GM19193 (cell line): Measurements from ENCODE around the gene LYPD6B.

ENCODE experiments used
- POLR2A ChIP-seq: IDR thresholded peaks from 4 replicates; pipeline ENCODE4 v1.6.1; 2011; ENCODE audit not compliant: insufficient read depth, insufficient read length; ENCODE audit errors: extremely low read depth

The LYPD6B gene

GRCh38 chr2:149161481-149162225 is 123.2 kb downstream of the LYPD6B start:
- no peak for TF ChIP-seq POLR2A

DNA sequence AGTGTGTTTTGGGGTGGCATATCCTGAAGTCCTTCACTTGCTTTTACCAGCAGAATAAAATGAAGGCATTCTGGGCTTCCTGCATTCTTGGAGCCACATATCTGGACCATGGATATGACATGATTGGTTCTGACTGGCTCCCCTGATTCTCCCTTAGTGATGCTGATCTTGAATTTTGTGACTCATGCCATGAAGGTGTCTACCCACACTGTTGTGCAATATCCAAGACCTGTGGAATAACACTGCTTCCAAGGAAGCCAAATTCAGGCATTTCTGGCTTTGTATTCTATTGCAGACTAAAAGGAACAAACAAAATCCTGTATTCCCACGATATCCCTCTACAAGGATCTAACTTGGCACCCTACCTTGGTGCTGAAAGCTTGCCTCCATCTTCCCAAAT is 125.8 kb downstream of the LYPD6B start:
- no peak for TF ChIP-seq POLR2A

GRCh38 chr2:149164827-149165226 is 126.3 kb downstream of the LYPD6B start:
- no peak for TF ChIP-seq POLR2A

- TF ChIP-seq POLR2A, result no peak
These were observed 128.7 kb downstream of the LYPD6B start for GRCh38 chr2:149167001-149167780.

DNA sequence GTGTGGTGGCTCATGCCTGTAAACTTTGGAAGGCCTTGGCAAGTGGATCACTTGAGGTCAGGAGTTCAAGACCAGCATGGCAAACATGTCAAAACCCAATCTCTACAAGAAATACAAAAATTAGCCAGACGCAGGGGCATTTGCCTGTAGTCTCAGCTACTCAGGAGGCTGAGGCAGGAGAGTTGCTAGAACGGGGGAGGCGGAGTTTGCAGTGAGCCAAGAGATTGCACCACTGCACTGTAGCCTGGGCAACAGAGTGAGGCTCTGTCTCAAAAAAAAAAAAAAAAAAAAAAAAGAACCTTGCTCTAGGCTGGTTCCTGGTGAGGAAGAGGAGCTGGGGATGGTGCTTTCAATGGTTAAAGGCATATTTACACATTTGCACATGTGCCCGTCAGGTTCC is 129.4 kb downstream of the LYPD6B start:
- no peak for TF ChIP-seq POLR2A

DNA sequence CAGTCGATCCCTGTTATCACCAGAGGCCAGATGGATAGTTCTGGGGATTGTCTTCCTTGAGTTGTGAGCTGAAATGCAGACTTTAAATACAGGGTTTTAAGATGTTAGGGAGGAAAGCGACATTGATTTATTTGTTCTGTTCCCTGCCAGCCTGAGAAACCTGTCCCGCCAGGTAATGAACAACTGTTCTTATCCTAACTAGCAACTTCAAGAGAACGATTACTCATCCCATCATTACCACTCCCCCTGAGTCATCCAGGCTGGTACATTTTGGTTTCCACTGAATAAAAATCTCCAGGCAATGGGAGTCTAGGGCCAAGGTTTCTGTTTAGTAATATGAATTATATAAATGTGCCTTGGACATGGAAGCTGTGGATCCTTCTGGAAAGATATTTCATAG is 131.2 kb downstream of the LYPD6B start:
- TF ChIP-seq POLR2A, result no peak

DNA sequence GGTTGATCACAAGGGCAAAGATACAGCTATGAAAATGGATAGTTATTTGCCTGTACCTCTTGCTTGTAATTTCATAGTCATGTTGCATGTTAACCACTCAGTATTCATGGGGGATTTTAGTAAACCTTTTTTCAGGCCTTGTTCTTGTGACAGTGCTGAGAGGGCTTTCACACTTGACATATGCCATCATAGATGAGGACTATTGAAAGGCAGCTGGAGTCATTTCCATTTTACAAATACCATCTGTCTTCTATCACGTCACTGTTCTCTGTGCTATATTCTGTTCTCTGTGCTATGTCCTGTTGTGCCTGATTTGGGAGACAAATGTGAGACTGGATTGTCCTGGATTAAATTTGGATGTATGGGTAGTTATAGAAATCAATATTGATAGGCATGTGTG is 131.7 kb downstream of the LYPD6B start:
- no peak for TF ChIP-seq POLR2A

DNA sequence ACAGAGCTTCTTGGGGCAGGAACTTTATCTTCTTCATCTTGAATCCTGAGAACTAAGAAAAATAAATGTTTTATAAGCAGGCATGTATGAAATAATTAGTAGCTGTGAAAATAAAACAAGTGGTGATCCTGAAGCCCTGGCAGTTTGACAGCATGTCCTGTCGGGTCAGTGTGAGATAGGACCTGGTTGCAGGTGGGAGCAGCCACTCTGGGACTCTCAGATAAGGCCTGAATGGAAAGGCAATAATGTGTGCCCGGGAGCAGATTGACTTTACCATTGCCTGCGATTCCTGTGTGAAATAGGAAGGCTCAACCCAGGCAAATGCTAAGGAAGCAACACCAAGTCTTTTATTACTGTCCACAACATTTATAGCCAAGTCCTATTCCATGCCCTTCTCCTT is 132.4 kb downstream of the LYPD6B start:
- TF ChIP-seq POLR2A, result no peak

DNA sequence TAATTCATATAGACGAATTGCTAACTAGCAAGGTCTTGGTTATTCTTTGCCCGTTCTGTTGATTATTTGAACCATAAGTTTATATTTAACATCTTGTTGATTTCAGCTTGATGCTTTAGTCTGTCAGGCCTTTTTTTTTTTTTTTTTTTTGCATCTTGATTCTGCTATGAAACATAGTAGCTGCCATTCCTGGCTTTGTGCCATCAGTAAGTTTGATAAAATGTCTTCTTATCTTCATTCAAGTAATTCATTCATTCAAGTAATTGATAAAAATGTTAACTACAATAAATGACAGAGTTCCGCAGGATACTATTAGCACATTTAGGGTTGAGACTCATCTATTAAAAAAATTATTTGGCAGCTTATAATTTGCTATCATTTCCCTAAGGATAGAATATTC is 134.7 kb downstream of the LYPD6B start:
- TF ChIP-seq POLR2A, result no peak

DNA sequence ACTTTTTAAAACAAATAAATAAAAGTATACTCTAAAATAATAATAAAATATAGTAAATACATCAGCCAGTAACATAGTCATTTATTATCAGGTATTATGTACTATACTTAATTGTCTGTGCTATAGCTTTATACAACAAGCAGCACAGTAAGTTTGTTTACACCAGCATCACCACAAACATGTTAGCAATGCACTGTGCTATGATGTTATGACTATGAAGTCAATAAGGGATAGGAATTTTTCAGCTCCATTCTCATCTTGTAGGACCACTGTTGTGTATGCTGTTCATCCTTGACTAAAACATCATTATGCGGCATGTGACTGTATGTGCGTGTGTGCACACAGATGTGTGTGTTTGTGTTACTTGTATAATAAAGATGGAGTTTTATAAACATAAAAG is 137.5 kb downstream of the LYPD6B start:
- no peak for TF ChIP-seq POLR2A

DNA sequence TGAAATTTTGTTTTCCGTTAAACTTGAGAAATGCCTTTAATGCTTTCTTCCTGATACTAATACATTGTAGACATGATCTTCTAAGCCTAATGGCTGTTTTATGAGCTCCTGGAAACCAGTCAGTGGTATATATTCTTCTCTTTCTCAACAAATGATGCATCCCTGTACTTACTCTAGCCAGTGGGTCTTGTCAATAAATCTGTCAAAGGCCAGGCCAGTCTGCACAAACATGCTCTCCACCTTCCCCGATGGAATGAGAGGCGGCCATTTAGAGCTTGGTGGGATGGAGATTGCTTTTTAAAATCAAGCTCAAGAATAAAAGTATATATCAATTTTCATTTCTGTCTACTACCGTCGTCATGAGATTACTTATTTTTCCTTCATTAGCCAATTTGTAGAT is 140.1 kb downstream of the LYPD6B start:
- no peak for TF ChIP-seq POLR2A

- TF ChIP-seq POLR2A, result no peak
These were observed 141.9 kb downstream of the LYPD6B start for GRCh38 chr2:149180226-149180875.

- no peak for TF ChIP-seq POLR2A
These were observed 144.7 kb downstream of the LYPD6B start for GRCh38 chr2:149183187-149183586.

DNA sequence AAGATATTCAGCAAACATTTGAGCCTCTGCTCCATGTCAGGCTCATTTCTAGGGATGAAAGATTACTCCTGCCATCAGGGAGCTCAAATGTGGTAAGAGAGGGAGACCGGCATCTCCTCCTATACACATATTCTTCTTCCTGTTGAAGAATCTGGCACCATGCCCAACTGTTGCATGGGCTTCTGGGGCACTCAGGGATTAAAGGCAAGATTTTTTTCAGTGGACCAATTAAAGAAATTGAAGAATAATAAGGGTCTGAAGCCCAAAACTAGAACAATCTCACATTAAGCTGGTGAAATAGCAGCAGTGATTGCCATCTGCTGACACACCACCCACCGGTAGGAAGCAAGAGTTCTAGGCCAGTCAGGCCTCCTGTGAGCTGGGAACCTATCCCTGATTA is 146.5 kb downstream of the LYPD6B start:
- TF ChIP-seq POLR2A, result no peak

- TF ChIP-seq POLR2A, result no peak
These were observed 147.5 kb downstream of the LYPD6B start for GRCh38 chr2:149185942-149186490.
